ENCODE measurements around the gene NRG4. TPM values are rescaled to one million over a fixed set of nuclear protein-coding genes. Genes with fewer than 3 reads are reported as not detected.
"Not testable (repeated sequence)": the region's sequence is repeated elsewhere in the genome, so short reads cannot be mapped to it uniquely, and the experiment has no call there.

The NRG4 gene
- total RNA-seq, 6 donors from 2014 or later = 0.54 to 4.4 (median 1.7) TPM; not detected in 2

DNA sequence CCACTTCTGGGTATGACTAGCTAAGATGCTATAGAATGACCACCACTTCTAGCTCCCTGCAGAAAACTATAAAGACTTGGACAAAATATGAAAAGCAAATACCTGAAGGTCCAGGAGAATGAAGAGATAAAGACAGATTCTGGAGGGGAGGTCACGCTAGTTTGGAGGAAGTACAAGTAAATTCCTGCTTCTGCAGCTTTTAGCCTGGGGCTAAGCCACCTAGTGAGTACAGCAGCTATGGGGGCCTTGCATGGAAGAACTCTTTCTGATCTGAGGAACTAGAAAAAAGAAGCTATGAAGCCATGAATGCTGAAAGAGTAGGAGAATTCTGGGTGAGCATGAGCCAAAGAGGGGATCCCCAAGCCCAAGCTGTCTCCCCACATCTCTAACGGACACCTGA, 29.8 kb downstream of the NRG4 start:
- DNase-seq (no peak), ATAC-seq (ENCODE audit: low FRiP score in 2 of 2) (no peak)
- WGBS, 2 donors = 74 to 79% methylated on average over 2 of the region's 2 CpGs
- TF ChIP-seq POLR2A (IDR thresholded peaks at IDR 0.05) (no peak), POLR2AphosphoS5 (IDR thresholded peaks at IDR 0.05) (no peak), EP300 (IDR thresholded peaks at IDR 0.05) (no peak)
- TF ChIP-seq, protein P1, sequence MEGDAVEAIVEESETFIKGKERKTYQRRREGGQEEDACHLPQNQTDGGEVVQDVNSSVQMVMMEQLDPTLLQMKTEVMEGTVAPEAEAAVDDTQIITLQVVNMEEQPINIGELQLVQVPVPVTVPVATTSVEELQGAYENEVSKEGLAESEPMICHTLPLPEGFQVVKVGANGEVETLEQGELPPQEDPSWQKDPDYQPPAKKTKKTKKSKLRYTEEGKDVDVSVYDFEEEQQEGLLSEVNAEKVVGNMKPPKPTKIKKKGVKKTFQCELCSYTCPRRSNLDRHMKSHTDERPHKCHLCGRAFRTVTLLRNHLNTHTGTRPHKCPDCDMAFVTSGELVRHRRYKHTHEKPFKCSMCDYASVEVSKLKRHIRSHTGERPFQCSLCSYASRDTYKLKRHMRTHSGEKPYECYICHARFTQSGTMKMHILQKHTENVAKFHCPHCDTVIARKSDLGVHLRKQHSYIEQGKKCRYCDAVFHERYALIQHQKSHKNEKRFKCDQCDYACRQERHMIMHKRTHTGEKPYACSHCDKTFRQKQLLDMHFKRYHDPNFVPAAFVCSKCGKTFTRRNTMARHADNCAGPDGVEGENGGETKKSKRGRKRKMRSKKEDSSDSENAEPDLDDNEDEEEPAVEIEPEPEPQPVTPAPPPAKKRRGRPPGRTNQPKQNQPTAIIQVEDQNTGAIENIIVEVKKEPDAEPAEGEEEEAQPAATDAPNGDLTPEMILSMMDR (IDR thresholded peaks at IDR 0.05) = no peak
- Histone ChIP-seq H3K4me3 (no peak overlapping the region), H3K4me1 (no peaks in the 10 kb centered on the region), H3K36me3 (no peaks in the 10 kb centered on the region), H3K27ac (no peak overlapping the region), H3K9me3 (no peaks in the 10 kb centered on the region), H3K27me3 (no peaks in the 10 kb centered on the region)

- DNase-seq = no peak
- Histone ChIP-seq H3K27me3 (no peaks in the 10 kb centered on the region), H3K4me1 (no peaks in the 10 kb centered on the region), H3K27ac (no peak overlapping the region), H3K9me3 (no peaks in the 10 kb centered on the region), H3K36me3 (no peaks in the 10 kb centered on the region), H3K4me3 (no peak overlapping the region)
- TF ChIP-seq POLR2AphosphoS5 (IDR thresholded peaks at IDR 0.05) (no peak), POLR2A (IDR thresholded peaks at IDR 0.05) (no peak), EP300 (IDR thresholded peaks at IDR 0.05) (no peak)
- TF ChIP-seq, protein P1 (IDR thresholded peaks at IDR 0.05) = no peak
- 58 to 69% methylated on average over 2 of the region's 2 CpGs for WGBS, 2 donors
- no peak for ATAC-seq (ENCODE audit: low FRiP score in 2 of 2)
Measured at GRCh38 chr15:75981149-75981815, 30.9 kb downstream of the NRG4 start.

GRCh38 chr15:75976766-75977165, 35.5 kb downstream of the NRG4 start:
- not testable (repeated sequence) for H3K27me3 ChIP-seq; H3K4me3 ChIP-seq; H3K36me3 ChIP-seq; ATAC-seq (ENCODE audit: low FRiP score in 2 of 2); H3K9me3 ChIP-seq; DNase-seq; H3K27ac ChIP-seq; H3K4me1 ChIP-seq
- WGBS, 2 donors = 92 to 94% methylated on average over 3 of the region's 3 CpGs

- Histone ChIP-seq H3K4me3 (no peak overlapping the region), H3K27ac (no peak overlapping the region), H3K4me1 (no peaks in the 10 kb centered on the region), H3K27me3 (no peaks in the 10 kb centered on the region), H3K9me3 (no peaks in the 10 kb centered on the region), H3K36me3 (no peaks in the 10 kb centered on the region)
- 44 to 45% methylated on average over 2 of the region's 2 CpGs for WGBS, 2 donors
- TF ChIP-seq POLR2AphosphoS5 (IDR thresholded peaks at IDR 0.05) = no peak
- no peak for TF ChIP-seq POLR2A (IDR thresholded peaks at IDR 0.05)
- TF ChIP-seq, protein P1 (IDR thresholded peaks at IDR 0.05) = no peak
- TF ChIP-seq EP300 (IDR thresholded peaks at IDR 0.05) = no peak
- no peak for ATAC-seq (ENCODE audit: low FRiP score in 2 of 2)
- no peak for DNase-seq
Measured at GRCh38 chr15:75966073-75966472, 46.2 kb downstream of the NRG4 start.

DNA sequence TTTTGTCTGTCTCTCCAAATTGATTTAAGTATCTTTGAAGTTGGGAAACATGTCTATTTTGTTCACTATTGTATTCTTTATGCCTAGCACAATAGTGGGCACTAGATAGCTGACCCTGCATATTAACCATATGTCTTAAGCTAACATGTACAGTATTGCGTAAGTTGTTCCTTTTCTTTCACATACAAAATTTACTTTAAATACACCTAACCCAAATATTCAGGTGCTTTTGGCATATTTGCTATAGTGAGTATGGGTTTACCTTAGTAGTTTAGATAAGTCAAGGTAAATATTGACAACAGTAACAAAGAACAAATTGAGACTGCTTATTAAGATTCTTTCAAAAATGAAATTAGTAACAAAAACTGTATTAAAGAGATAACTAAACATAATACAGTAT, 50.9 kb downstream of the NRG4 start:
- WGBS, 2 donors = 72 to 90% methylated on average over 1 of the region's 1 CpG
- no peak for TF ChIP-seq POLR2A (IDR thresholded peaks at IDR 0.05)
- TF ChIP-seq, protein P1 (IDR thresholded peaks at IDR 0.05) = no peak
- ATAC-seq (ENCODE audit: low FRiP score in 2 of 2) = no peak
- Histone ChIP-seq H3K4me3 (no peak overlapping the region), H3K4me1 (no peaks in the 10 kb centered on the region), H3K27ac (no peak overlapping the region), H3K36me3 (no peaks in the 10 kb centered on the region), H3K27me3 (no peaks in the 10 kb centered on the region), H3K9me3 (no peaks in the 10 kb centered on the region)
- DNase-seq = no peak

All from upper lobe of left lung (tissue), 6 donors.